HFFc6 (cell line): ENCODE data around the gene FAM162A. TPM values are rescaled to one million over a fixed set of nuclear protein-coding genes. Genes with fewer than 3 reads are reported as not detected.

ENCODE experiments used
- DNase-seq: peaks from one replicate; pipeline ENCODE4 v3.0.0-alpha.2; 2018
- H3K27ac Mint-ChIP-seq: 2 replicates; pipeline ENCODE4 v1.8.0; 2020; ENCODE audit warnings: mild to moderate bottlenecking, mixed read lengths
- H3K27me3 Mint-ChIP-seq: 2 replicates; pipeline ENCODE4 v1.8.0; 2021; ENCODE audit warnings: mild to moderate bottlenecking, moderate library complexity, mixed read lengths; ENCODE audit not compliant: insufficient read depth
- H3K36me3 Mint-ChIP-seq: 2 replicates; pipeline ENCODE4 v1.8.0; 2021; ENCODE audit warnings: low read depth, mixed read lengths
- H3K4me1 Mint-ChIP-seq: 2 replicates; pipeline ENCODE4 v1.8.0; 2020; ENCODE audit warnings: low read depth, mixed read lengths
- H3K4me3 Mint-ChIP-seq: 2 replicates; pipeline ENCODE4 v1.8.0; 2020; ENCODE audit warnings: mild to moderate bottlenecking, moderate library complexity, mixed read lengths
- H3K9me3 Mint-ChIP-seq: 2 replicates; pipeline ENCODE4 v1.8.0; 2020; ENCODE audit warnings: mild to moderate bottlenecking, mixed read lengths
- total RNA-seq, 6 experiments: library from RNA; stranded (reverse); fragmentation: NEBNext Ultra II Directional; extraction: Animal tissue kit (Norgen Biotek cat#: 25700); gene quantifications; 2 replicates in 1 of 6; 3 replicates in 5 of 6; pipeline ENCODE4 v1.2.3, GENCODE V29; 2021
- TF ChIP-seq, protein P1 (sequence below): fragments of 200-600 bp; sonication (generic); IDR thresholded peaks from 2 replicates; pipeline ENCODE4 v1.5.0; 2021; ENCODE audit warnings: antibody characterized with exemption, mild to moderate bottlenecking

Gene FAM162A
- total RNA-seq, 6 experiments from 2014 or later: 28.4 to 37.5 (median 31.5) TPM

DNA sequence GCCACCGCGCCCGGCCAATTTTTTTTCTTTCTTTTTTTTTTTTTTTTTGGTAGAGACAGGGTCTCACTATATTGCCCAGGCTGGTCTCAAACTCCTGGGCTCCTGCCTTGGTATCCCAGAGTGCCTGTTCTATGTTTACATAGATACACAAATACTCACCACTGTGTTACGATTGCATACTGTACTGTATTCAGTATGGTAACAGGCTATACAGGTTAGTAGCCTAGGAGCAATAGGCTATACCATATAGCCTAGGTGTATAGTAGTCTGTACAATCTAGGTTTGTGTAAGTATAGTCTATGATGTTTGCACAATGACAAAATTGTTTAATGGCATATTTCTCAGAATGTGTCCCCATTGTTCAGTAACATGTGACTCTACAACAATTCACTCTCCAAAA, 32.4 kb upstream of the FAM162A start:
- no peak for DNase-seq
- TF ChIP-seq, protein P1, sequence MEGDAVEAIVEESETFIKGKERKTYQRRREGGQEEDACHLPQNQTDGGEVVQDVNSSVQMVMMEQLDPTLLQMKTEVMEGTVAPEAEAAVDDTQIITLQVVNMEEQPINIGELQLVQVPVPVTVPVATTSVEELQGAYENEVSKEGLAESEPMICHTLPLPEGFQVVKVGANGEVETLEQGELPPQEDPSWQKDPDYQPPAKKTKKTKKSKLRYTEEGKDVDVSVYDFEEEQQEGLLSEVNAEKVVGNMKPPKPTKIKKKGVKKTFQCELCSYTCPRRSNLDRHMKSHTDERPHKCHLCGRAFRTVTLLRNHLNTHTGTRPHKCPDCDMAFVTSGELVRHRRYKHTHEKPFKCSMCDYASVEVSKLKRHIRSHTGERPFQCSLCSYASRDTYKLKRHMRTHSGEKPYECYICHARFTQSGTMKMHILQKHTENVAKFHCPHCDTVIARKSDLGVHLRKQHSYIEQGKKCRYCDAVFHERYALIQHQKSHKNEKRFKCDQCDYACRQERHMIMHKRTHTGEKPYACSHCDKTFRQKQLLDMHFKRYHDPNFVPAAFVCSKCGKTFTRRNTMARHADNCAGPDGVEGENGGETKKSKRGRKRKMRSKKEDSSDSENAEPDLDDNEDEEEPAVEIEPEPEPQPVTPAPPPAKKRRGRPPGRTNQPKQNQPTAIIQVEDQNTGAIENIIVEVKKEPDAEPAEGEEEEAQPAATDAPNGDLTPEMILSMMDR: no peak
- Mint-ChIP-seq H3K4me1 (no peaks in the 10 kb centered on the region), H3K4me3 (no peak overlapping the region), H3K27me3 (peaks cover 5% of the 10 kb centered on the region), H3K27ac (no peak overlapping the region), H3K9me3 (peaks cover 7% of the 10 kb centered on the region), H3K36me3 (peaks cover 4% of the 10 kb centered on the region; the same call in 1 of the 2 replicates)

DNA sequence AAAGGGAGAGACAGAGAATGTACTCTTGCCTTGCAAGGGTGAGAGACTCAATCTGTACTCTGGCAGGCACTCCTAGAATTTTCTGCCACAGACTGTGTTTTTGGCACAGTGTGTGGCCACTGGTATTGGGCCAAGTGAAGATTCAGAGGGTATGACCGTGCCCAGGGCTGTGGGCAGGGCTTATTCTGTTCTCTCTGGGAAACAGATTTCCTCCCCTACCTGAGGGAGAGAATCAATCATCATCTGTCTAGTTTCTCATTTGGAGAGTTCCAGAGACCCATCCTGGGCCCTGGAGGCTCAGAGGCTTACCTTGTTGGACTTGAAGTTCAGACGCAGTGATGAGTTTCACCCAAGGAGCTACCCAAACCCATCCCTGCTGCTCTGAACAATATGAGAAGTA, 30.8 kb upstream of the FAM162A start:
- no peak overlapping the region for H3K27ac Mint-ChIP-seq

DNA sequence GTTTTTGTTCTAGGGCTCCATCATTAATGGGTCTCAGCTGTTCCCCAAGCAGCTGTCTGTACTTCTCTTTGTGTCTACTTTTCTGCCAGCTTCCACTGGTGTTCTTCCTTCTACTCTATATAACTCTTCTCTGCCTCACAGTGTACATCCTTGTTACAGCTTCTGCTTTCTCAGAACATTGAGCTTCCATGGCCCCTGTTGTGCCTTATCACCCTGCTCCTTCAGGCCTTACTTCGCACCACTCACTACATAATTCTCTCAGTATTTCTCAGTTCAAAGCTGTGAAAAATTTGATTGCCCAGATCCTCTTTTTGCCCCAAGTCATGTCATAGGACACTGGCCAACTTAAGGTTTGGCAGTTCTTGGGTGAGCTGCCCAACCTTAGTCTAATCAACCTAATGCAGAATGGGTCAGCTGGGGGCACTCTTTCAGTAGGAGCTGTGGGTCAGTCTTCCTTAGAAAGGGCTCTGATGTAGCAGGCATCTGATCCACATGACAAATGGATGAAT, 30.0 kb upstream of the FAM162A start:
- no peaks in the 10 kb centered on the region; the same call in 1 of the 2 replicates for H3K27me3 Mint-ChIP-seq
- TF ChIP-seq, protein P1: no peak
- no peaks in the 10 kb centered on the region for H3K9me3 Mint-ChIP-seq
- DNase-seq: no peak
- no peak overlapping the region for H3K4me3 Mint-ChIP-seq
- peaks cover 7% of the 10 kb centered on the region for H3K36me3 Mint-ChIP-seq
- no peak overlapping the region for H3K27ac Mint-ChIP-seq
- H3K4me1 Mint-ChIP-seq: peaks cover 15% of the 10 kb centered on the region

More for the DNA sequence above, 30.8 kb upstream of the FAM162A start:
- no peak overlapping the region for H3K4me3 Mint-ChIP-seq
- TF ChIP-seq, protein P1: no peak
- no peak for DNase-seq
- H3K36me3 Mint-ChIP-seq: no peaks in the 10 kb centered on the region
- peaks cover 8% of the 10 kb centered on the region for H3K4me1 Mint-ChIP-seq
- H3K9me3 Mint-ChIP-seq: no peaks in the 10 kb centered on the region
- no peaks in the 10 kb centered on the region; the same call in 1 of the 2 replicates for H3K27me3 Mint-ChIP-seq

DNA sequence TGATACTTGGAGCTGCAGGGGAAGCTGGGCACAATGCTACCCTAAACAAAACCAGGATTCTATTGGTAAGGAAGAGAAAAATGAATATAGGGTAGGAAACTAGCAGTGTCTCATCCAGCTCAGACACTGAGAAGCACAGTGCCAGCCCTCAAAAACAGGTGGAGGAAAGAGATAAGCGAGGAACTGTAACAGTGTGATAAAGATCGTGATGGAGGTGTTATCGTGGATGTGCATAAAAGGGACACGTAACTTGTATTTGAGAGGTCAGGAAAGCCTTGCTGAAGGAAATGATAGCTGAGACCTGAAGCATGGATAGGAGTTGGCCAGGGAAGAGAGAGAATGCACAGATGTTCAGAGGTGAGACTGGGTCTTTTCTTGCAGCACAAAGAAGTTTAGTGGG, 28.4 kb upstream of the FAM162A start:
- Mint-ChIP-seq H3K36me3 (peaks cover 9% of the 10 kb centered on the region), H3K4me1 (peaks cover 15% of the 10 kb centered on the region), H3K27ac (no peak overlapping the region), H3K4me3 (no peak overlapping the region), H3K27me3 (no peaks in the 10 kb centered on the region; the same call in 1 of the 2 replicates), H3K9me3 (no peaks in the 10 kb centered on the region)
- DNase-seq: no peak
- TF ChIP-seq, protein P1: no peak

DNA sequence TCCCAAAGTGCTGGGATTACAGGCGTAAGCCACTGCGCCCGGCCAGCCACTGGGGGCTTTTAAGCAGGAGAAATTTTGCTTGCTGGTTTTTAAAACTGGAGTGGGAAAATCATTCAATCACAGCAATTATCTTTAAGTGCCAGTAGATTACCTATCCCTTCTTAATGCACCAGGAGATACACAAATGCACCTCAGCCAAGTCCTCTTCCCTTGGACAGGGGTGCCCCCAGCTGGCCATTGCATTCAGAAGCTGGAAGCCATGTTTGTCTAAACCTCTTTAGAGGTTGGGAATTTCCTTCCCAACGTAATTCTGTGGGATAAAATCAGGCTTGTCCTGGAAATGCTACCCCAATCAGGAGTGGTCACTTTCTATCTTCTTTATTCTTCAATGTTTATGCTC, 27.6 kb upstream of the FAM162A start:
- H3K9me3 Mint-ChIP-seq: no peaks in the 10 kb centered on the region
- H3K27me3 Mint-ChIP-seq: no peaks in the 10 kb centered on the region; the same call in 1 of the 2 replicates
- DNase-seq: peak; percentile 2
- H3K36me3 Mint-ChIP-seq: peaks cover 9% of the 10 kb centered on the region
- TF ChIP-seq, protein P1: peak; percentile 58
- peaks cover 15% of the 10 kb centered on the region for H3K4me1 Mint-ChIP-seq
- H3K4me3 Mint-ChIP-seq: no peak overlapping the region
- no peak overlapping the region for H3K27ac Mint-ChIP-seq
